OCI-LY1 (cell line): ENCODE results near the gene BRSK1.

Experiments used
- H2AFZ ChIP-seq: fragments of 200-600 bp; sonication (generic), shearing (Covaris generic); 2 replicates; pipeline ENCODE4 v1.6.0; 2014; ENCODE audit warnings: antibody characterized with exemption, mild to moderate bottlenecking, low read length
- H3F3A ChIP-seq: fragments of 200-600 bp; sonication (generic), shearing (Covaris generic); 2 replicates; pipeline ENCODE4 v1.6.0; 2014; ENCODE audit warnings: mild to moderate bottlenecking, antibody characterized with exemption, low read length, moderate library complexity; ENCODE audit not compliant: insufficient read depth
- H3K27ac ChIP-seq: fragments of 200-600 bp; sonication (generic); 2 replicates; pipeline ENCODE4 v1.5.1; 2014; ENCODE audit warnings: low read length, mixed run types, mild to moderate bottlenecking, low read depth; ENCODE audit not compliant: poor library complexity, severe bottlenecking
- H3K27me3 ChIP-seq: fragments of 200-600 bp; sonication (generic); 2 replicates; pipeline ENCODE4 v1.6.0; 2014; ENCODE audit warnings: antibody characterized with exemption, mild to moderate bottlenecking, low read length, moderate library complexity; ENCODE audit not compliant: insufficient read depth
- H3K36me3 ChIP-seq: fragments of 200-600 bp; sonication (generic); 2 replicates; pipeline ENCODE4 v1.6.1; 2014; ENCODE audit warnings: mild to moderate bottlenecking, antibody characterized with exemption, low read length, moderate library complexity, mixed read lengths; ENCODE audit not compliant: insufficient read depth
- H3K4me1 ChIP-seq: fragments of 200-600 bp; sonication (generic); 2 replicates; pipeline ENCODE4 v1.5.1; 2014; ENCODE audit warnings: mild to moderate bottlenecking, low read length, moderate library complexity; ENCODE audit not compliant: insufficient read depth, severe bottlenecking
- H3K4me2 ChIP-seq: fragments of 200-600 bp; sonication (generic), shearing (Covaris generic); 2 replicates; pipeline ENCODE4 v1.6.1; 2014; ENCODE audit warnings: low read length
- H3K4me3 ChIP-seq: fragments of 200-600 bp; sonication (generic); 2 replicates; pipeline ENCODE4 v1.5.1; 2014; ENCODE audit warnings: low read length, low read depth, mild to moderate bottlenecking, mixed read lengths; ENCODE audit not compliant: poor library complexity, severe bottlenecking
- H3K79me2 ChIP-seq: fragments of 200-600 bp; shearing (Covaris generic); 2 replicates; pipeline ENCODE4 v1.6.1; 2016; ENCODE audit warnings: mixed run types, low read length, mixed read lengths; ENCODE audit not compliant: insufficient read depth
- H3K9ac ChIP-seq: fragments of 200-600 bp; sonication (generic), shearing (Covaris generic); 2 replicates; pipeline ENCODE4 v1.6.1; 2014; ENCODE audit warnings: mild to moderate bottlenecking, low read length, mixed read lengths
- H3K9me2 ChIP-seq: fragments of 200-600 bp; sonication (generic), shearing (Covaris generic); 2 replicates; pipeline ENCODE4 v1.6.1; 2014; ENCODE audit warnings: low read depth, mild to moderate bottlenecking, low read length, mixed read lengths
- H3K9me3 ChIP-seq: fragments of 200-600 bp; shearing (Covaris generic); 2 replicates; pipeline ENCODE4 v1.6.1; 2014; ENCODE audit warnings: low read length, mixed read lengths
- H4K20me1 ChIP-seq: fragments of 200-600 bp; sonication (generic), shearing (Covaris generic); 2 replicates; pipeline ENCODE4 v1.6.0; 2016; ENCODE audit warnings: mild to moderate bottlenecking, low read length; ENCODE audit not compliant: insufficient read depth
- EZH2 ChIP-seq: fragments of 200-600 bp; sonication (generic), shearing (Covaris generic); IDR thresholded peaks from 2 replicates; pipeline ENCODE4 v1.8.0; 2017; ENCODE audit warnings: borderline replicate concordance, mixed run types, mild to moderate bottlenecking, antibody characterized with exemption, low read length, moderate library complexity, mixed read lengths
- TF ChIP-seq, protein P1 (sequence below): fragments of 200-600 bp; sonication (generic), shearing (Covaris generic); IDR thresholded peaks from 2 replicates; pipeline ENCODE4 v1.5.1; 2017; ENCODE audit warnings: mild to moderate bottlenecking, antibody characterized with exemption, low read length, moderate library complexity, mixed read lengths

Gene BRSK1

DNA sequence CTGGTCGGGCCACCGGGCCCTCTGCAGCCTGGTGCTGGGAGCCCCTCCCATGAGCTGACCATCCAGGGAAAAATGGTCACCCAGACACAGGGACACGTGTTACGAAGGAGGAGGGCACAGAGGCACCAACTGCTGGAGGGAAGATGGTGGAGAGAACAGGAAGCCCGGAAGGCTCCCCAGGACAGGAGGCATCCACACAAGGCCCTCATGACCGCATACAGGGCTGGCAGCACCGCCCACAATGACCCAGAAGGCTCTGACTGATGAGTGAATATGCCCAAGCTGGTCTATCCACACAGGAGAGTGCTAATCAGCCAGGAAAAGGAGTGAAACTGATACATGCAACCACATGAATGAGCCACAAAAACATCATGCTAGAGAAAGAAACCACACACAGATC lies 41.3 kb upstream of the BRSK1 start:
- no peaks in the 10 kb centered on the region for H3K4me1 ChIP-seq
- no peak overlapping the region for H2AFZ ChIP-seq
- no peaks in the 10 kb centered on the region for H4K20me1 ChIP-seq
- peaks cover 99% of the 10 kb centered on the region for H3K36me3 ChIP-seq
- no peaks in the 10 kb centered on the region for H3K9me2 ChIP-seq
- no peak overlapping the region for H3K9ac ChIP-seq
- H3F3A ChIP-seq = no peaks in the 10 kb centered on the region
- 0 out of 2 replicates have a peak, but pooled peaks cover 1% of the 10 kb centered on the region for H3K79me2 ChIP-seq
- H3K4me2 ChIP-seq = no peak overlapping the region
- TF ChIP-seq EZH2 = no peak
- TF ChIP-seq, protein P1, sequence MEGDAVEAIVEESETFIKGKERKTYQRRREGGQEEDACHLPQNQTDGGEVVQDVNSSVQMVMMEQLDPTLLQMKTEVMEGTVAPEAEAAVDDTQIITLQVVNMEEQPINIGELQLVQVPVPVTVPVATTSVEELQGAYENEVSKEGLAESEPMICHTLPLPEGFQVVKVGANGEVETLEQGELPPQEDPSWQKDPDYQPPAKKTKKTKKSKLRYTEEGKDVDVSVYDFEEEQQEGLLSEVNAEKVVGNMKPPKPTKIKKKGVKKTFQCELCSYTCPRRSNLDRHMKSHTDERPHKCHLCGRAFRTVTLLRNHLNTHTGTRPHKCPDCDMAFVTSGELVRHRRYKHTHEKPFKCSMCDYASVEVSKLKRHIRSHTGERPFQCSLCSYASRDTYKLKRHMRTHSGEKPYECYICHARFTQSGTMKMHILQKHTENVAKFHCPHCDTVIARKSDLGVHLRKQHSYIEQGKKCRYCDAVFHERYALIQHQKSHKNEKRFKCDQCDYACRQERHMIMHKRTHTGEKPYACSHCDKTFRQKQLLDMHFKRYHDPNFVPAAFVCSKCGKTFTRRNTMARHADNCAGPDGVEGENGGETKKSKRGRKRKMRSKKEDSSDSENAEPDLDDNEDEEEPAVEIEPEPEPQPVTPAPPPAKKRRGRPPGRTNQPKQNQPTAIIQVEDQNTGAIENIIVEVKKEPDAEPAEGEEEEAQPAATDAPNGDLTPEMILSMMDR = no peak
- no peak overlapping the region for H3K27ac ChIP-seq
- H3K9me3 ChIP-seq = no peaks in the 10 kb centered on the region
- H3K27me3 ChIP-seq = no peaks in the 10 kb centered on the region
- no peak overlapping the region for H3K4me3 ChIP-seq

DNA sequence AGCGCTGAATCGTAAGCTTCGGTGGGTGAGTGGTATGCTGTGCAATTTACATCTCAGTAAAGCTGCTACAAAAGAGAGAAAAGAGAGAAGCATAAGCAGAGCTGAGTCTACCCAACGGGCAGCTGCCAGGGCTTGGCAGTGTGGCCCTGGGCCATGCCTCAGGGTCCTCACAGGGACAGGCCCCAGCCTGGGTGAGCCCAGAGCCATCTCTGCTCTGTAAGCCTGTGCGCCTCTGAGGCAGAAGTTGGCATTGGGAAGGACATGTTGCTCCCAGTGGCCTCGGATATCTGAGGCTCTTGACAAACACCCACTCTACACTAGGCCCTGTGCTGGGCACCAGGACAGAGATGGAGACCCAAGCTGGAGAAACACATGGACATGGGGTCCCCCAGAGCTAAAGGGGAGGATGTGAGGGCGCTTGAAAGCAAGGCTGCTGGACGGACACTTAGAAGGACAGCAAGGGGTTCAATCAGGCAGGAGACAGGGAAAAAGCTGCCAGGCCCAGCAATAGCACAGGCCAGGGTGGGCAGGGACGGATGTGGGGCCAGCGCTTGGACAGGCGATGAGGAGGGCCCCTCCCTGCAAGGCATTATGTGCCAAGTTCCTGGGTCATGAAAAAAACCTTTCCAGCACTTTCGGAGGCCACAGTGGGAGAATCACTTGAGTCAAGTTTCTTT lies 39.7 kb upstream of the BRSK1 start:
- Histone ChIP-seq H3K27ac (no peak overlapping the region), H3K4me1 (no peaks in the 10 kb centered on the region), H3K9me2 (no peaks in the 10 kb centered on the region), H3F3A (no peaks in the 10 kb centered on the region), H3K36me3 (peaks cover 98% of the 10 kb centered on the region), H3K9me3 (no peaks in the 10 kb centered on the region), H3K79me2 (peaks cover 16% of the 10 kb centered on the region), H3K4me3 (no peak overlapping the region), H3K9ac (no peak overlapping the region), H3K27me3 (no peaks in the 10 kb centered on the region), H4K20me1 (no peaks in the 10 kb centered on the region), H3K4me2 (no peak overlapping the region), H2AFZ (no peak overlapping the region)
- no peak for TF ChIP-seq EZH2
- TF ChIP-seq, protein P1 = no peak

DNA sequence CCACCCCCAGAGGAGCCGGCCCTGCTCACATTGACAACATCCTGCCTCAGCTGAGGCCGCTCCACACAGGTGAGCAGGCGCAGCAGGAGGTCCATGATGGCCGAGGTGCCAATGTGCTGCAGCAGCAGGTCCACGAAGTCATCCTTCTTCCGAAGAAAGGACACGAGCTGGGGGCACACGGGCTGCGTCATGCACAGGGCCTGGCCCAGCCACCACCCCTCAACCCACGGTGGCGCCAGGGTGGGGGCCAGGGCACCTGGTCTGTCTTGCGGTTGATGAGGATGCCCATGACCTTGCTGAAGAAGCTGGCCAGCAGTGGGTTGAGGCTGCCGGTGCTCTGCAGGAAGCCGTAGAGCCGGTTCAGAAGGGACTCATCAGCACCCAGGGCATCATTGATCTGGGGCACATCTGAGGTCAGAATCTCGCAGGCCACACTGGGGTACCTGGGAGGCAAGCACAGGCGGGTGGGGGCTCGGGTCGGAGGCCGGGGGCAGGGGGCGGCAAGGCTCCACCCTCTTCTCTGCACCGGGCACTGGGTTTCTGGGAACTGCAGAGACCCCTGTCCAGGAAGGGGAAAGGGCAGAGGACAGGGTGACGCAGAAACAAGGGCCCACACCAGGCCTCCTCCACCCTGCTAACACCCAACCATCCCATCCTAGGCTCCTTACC lies 38.4 kb upstream of the BRSK1 start:
- H3K27me3 ChIP-seq = no peaks in the 10 kb centered on the region
- H3K4me3 ChIP-seq = no peak overlapping the region
- H3F3A ChIP-seq = no peaks in the 10 kb centered on the region
- H3K9ac ChIP-seq = no peak overlapping the region
- no peak overlapping the region for H2AFZ ChIP-seq
- peaks cover 98% of the 10 kb centered on the region for H3K36me3 ChIP-seq
- H3K9me2 ChIP-seq = no peaks in the 10 kb centered on the region
- peaks cover 6% of the 10 kb centered on the region for H3K4me1 ChIP-seq
- no peak overlapping the region for H3K27ac ChIP-seq
- no peak overlapping the region for H3K4me2 ChIP-seq
- H3K79me2 ChIP-seq = peaks cover 29% of the 10 kb centered on the region
- no peaks in the 10 kb centered on the region for H4K20me1 ChIP-seq
- H3K9me3 ChIP-seq = no peaks in the 10 kb centered on the region
- TF ChIP-seq, protein P1 = no peak
- TF ChIP-seq EZH2 = no peak
